IMR-90 (cell line): ENCODE data around the gene TMEM41A. TPM values are rescaled to one million over a fixed set of nuclear protein-coding genes. Genes with fewer than 3 reads are reported as not detected.

Experiments used
- ATAC-seq: fragments of 200-7000 bp; cut with Tn5 transposase; 2 replicates; pipeline ENCODE4 v1.9.1; 2020; ENCODE audit warnings: low read depth, mild to moderate bottlenecking, moderate library complexity
- BruUV-seq: library from RNA; stranded (reverse); fragments of 400-500 nt; replicated peaks from 2 replicates; lab custom pipeline; 2021; lab: Mats Ljungman, UMichigan
- CTCF ChIA-PET: fragments of 300-600 bp; formaldehyde crosslinking; extraction: SDS; loops from one replicate; lab custom pipeline; 2021; ENCODE audit warnings: antibody characterized with exemption; lab: Yijun Ruan, JAX
- POLR2A ChIA-PET: fragments of 300-600 bp; sonication (Branson Sonifier 250); formaldehyde crosslinking; loops from one replicate; lab custom pipeline; 2022; ENCODE audit warnings: antibody characterized with exemption; ENCODE audit not compliant: unreplicated experiment; lab: Charles Lee
- DNase-seq: peaks from one replicate; pipeline ENCODE4 v3.0.0; 2013
- H2AFZ ChIP-seq: replicated peaks from 2 replicates; pipeline ENCODE3; 2013; ENCODE audit warnings: low read length, mild to moderate bottlenecking; ENCODE audit not compliant: poor library complexity
- H2AK5ac ChIP-seq: 2 replicates; pipeline ENCODE4 v1.6.1; 2013; ENCODE audit warnings: low read depth, low read length, inconsistent platforms
- H2AK9ac ChIP-seq: replicated peaks from 2 replicates; pipeline ENCODE3; 2013; ENCODE audit warnings: mild to moderate bottlenecking, low read depth, low read length, moderate library complexity; ENCODE audit not compliant: poor library complexity
- H2BK120ac ChIP-seq: 2 replicates; pipeline ENCODE4 v1.6.1; 2013; ENCODE audit warnings: low read depth, low read length, inconsistent platforms
- H2BK15ac ChIP-seq: 3 replicates; pipeline ENCODE4 v1.6.1; 2013; ENCODE audit warnings: low read depth, low read length, inconsistent platforms
- H2BK20ac ChIP-seq: 2 replicates; pipeline ENCODE4 v1.6.1; 2013; ENCODE audit warnings: low read depth, mild to moderate bottlenecking, inconsistent platforms, low read length, moderate library complexity
- H2BK5ac ChIP-seq: 2 replicates; pipeline ENCODE4 v1.6.1; 2013; ENCODE audit warnings: mild to moderate bottlenecking, low read depth, low read length, inconsistent platforms; ENCODE audit not compliant: poor library complexity, severe bottlenecking
- H3K14ac ChIP-seq: replicated peaks from 2 replicates; pipeline ENCODE4 v1.6.1; 2013; ENCODE audit warnings: low read depth, low read length, inconsistent platforms
- H3K18ac ChIP-seq: 2 replicates; pipeline ENCODE4 v1.6.1; 2013; ENCODE audit warnings: low read depth, low read length, control low read depth
- H3K23ac ChIP-seq: 2 replicates; pipeline ENCODE4 v1.6.1; 2013; ENCODE audit warnings: low read depth, low read length, inconsistent platforms
- H3K27ac ChIP-seq: 2 replicates; pipeline ENCODE4 v1.5.1; 2013; ENCODE audit warnings: mild to moderate bottlenecking, control low read depth, low read length; ENCODE audit not compliant: insufficient read depth
- H3K27me3 ChIP-seq: 2 replicates; pipeline ENCODE4 v1.6.1; 2013; ENCODE audit warnings: low read length; ENCODE audit not compliant: control insufficient read depth, insufficient read depth
- H3K36me3 ChIP-seq: 2 replicates; pipeline ENCODE4 v1.6.1; 2013; ENCODE audit warnings: low read length, mixed read lengths; ENCODE audit not compliant: control insufficient read depth, insufficient read depth
- H3K4ac ChIP-seq: 2 replicates; pipeline ENCODE4 v1.6.1; 2013; ENCODE audit warnings: low read depth, low read length, inconsistent platforms
- H3K4me1 ChIP-seq: 2 replicates; pipeline ENCODE4 v1.6.1; 2013; ENCODE audit warnings: low read length, mixed read lengths; ENCODE audit not compliant: control insufficient read depth, insufficient read depth
- H3K4me2 ChIP-seq: 2 replicates; pipeline ENCODE4 v1.6.1; 2013; ENCODE audit warnings: low read depth, mild to moderate bottlenecking, control low read depth, low read length, moderate library complexity
- H3K4me3 ChIP-seq: 2 replicates; pipeline ENCODE4 v1.5.1; 2013; ENCODE audit warnings: low read depth, mild to moderate bottlenecking, control low read depth, low read length, moderate library complexity; ENCODE audit not compliant: insufficient read depth
- H3K56ac ChIP-seq: 2 replicates; pipeline ENCODE4 v1.6.1; 2013; ENCODE audit warnings: low read length, inconsistent platforms; ENCODE audit not compliant: insufficient read depth; ENCODE audit errors: extremely low read depth
- H3K79me1 ChIP-seq, 2 experiments: 2 replicates each; pipeline ENCODE4 v1.6.1; 2013; ENCODE audit warnings: low read length in 2 of 2, inconsistent platforms in 1 of 2, low read depth in 1 of 2
- H3K9ac ChIP-seq: 2 replicates; pipeline ENCODE4 v1.6.1; 2013; ENCODE audit warnings: low read depth, low read length, control low read depth
- H3K9me1 ChIP-seq: 2 replicates; pipeline ENCODE4 v1.6.1; 2013; ENCODE audit warnings: low read length, inconsistent platforms; ENCODE audit not compliant: insufficient read depth
- H3K9me3 ChIP-seq: 2 replicates; pipeline ENCODE4 v1.6.1; 2013; ENCODE audit warnings: low read length; ENCODE audit not compliant: control insufficient read depth, insufficient read depth
- H4K20me1 ChIP-seq: 2 replicates; pipeline ENCODE4 v1.6.1; 2013; ENCODE audit warnings: low read length, inconsistent platforms; ENCODE audit not compliant: insufficient read depth
- H4K5ac ChIP-seq: 2 replicates; pipeline ENCODE4 v1.6.1; 2013; ENCODE audit warnings: mild to moderate bottlenecking, low read depth, low read length, control low read depth
- H4K8ac ChIP-seq, 2 experiments: 2 replicates each; pipeline ENCODE4 v1.6.1; 2013; ENCODE audit warnings: low read depth in 2 of 2, low read length in 2 of 2, control low read depth in 1 of 2, inconsistent platforms in 1 of 2
- H4K91ac ChIP-seq: 2 replicates; pipeline ENCODE4 v1.6.1; 2013; ENCODE audit warnings: low read depth, low read length, inconsistent platforms; ENCODE audit not compliant: insufficient read depth
- CEBPB ChIP-seq: IDR thresholded peaks from 2 replicates; pipeline ENCODE4 v1.6.1; 2012; ENCODE audit warnings: low read depth, low read length, improper control_type of control experiment
- CHD1 ChIP-seq: IDR thresholded peaks from 2 replicates; pipeline ENCODE4 v1.6.1; 2012; ENCODE audit warnings: low read depth, low read length, improper control_type of control experiment
- FOS ChIP-seq: fragments of 150-350 bp; IDR thresholded peaks from 2 replicates; pipeline ENCODE4 v1.6.1; 2016; ENCODE audit warnings: low read depth, low read length
- MAFK ChIP-seq: IDR thresholded peaks from 2 replicates; pipeline ENCODE4 v1.6.1; 2012; ENCODE audit warnings: low read depth, low read length, improper control_type of control experiment
- MAZ ChIP-seq: IDR thresholded peaks from 2 replicates; pipeline ENCODE4 v1.6.1; 2012; ENCODE audit warnings: low read depth, mild to moderate bottlenecking, low read length, improper control_type of control experiment, moderate library complexity, borderline replicate concordance
- MXI1 ChIP-seq: IDR thresholded peaks from 2 replicates; pipeline ENCODE4 v1.6.1; 2012; ENCODE audit warnings: low read depth, mild to moderate bottlenecking, low read length, moderate library complexity, borderline replicate concordance
- NFE2L2 ChIP-seq: fragments of 150-350 bp; IDR thresholded peaks from 2 replicates; pipeline ENCODE4 v1.6.1; 2016; ENCODE audit warnings: low read depth, mild to moderate bottlenecking, low read length
- POLR2A ChIP-seq: IDR thresholded peaks from 2 replicates; pipeline ENCODE4 v1.6.1; 2012; ENCODE audit warnings: mild to moderate bottlenecking, low read depth, low read length
- RCOR1 ChIP-seq: IDR thresholded peaks from 2 replicates; pipeline ENCODE4 v1.6.1; 2012; ENCODE audit warnings: mild to moderate bottlenecking, low read length, improper control_type of control experiment; ENCODE audit not compliant: insufficient replicate concordance
- RFX5 ChIP-seq: IDR thresholded peaks from 2 replicates; pipeline ENCODE4 v1.8.0; 2012; ENCODE audit warnings: low read depth, mild to moderate bottlenecking, low read length, moderate library complexity
- SMC3 ChIP-seq: fragments of 150-350 bp; IDR thresholded peaks from 2 replicates; pipeline ENCODE4 v1.6.1; 2016; ENCODE audit warnings: low read depth, mild to moderate bottlenecking, antibody characterized with exemption, low read length, moderate library complexity
- USF2 ChIP-seq: fragments of 150-350 bp; IDR thresholded peaks from 2 replicates; pipeline ENCODE4 v1.6.1; 2017; ENCODE audit warnings: mild to moderate bottlenecking, antibody characterized with exemption, low read length, low read depth
- WGBS, 2 experiments: methylation state at CpG; one replicate each; pipeline versions ENCODE4 v1.1.5 to v1.1.7; 2013; ENCODE audit warnings: missing lambda C conversion rate in 2 of 2; ENCODE audit not compliant: insufficient read length in 1 of 2; ENCODE audit errors: extremely low coverage in 2 of 2; 5-methylcytosine and 5-hydroxymethylcytosine counted together
- dilution Hi-C: fragments of 300-500 bp; cut with HindIII; formaldehyde crosslinking; loops from one replicate; pipeline ENCODE4 v1.14.3; 2018; ENCODE audit warnings: low sequenced_read_pairs; ENCODE audit not compliant: unreplicated experiment
- in situ Hi-C: fragments of 300-500 bp; cut with MboI; formaldehyde crosslinking; loops from 3 replicates; pipeline ENCODE4 v1.14.3; 2019; ENCODE audit warnings: low sequenced_read_pairs, inconsistent platforms, mixed read lengths
- intact Hi-C: fragments of 100-400 bp; cut with micrococcal nuclease; formaldehyde crosslinking; loops from 2 replicates; pipeline ENCODE4 v1.10.0; 2022
- polyA plus RNA-seq, 3 experiments: library from polyadenylated mRNA; depleted of rRNA; stranded (reverse); fragments of >200 nt; gene quantifications; 2 replicates each; pipeline ENCODE4 v1.2.3, GENCODE V29; 2012; ENCODE audit warnings: low replicate concordance in 1 of 3
- total RNA-seq: library from RNA; depleted of rRNA; stranded (reverse); fragments of >200 nt; gene quantifications from 2 replicates; pipeline ENCODE4 v1.2.3, GENCODE V29; 2012
- TF ChIP-seq, protein P1 (sequence below): conservative IDR thresholded peaks from 2 replicates; pipeline ENCODE4 v1.5.1; 2012; ENCODE audit warnings: mild to moderate bottlenecking, low read depth, low read length, improper control_type of control experiment

The TMEM41A gene
- total and polyA plus RNA-seq, 2 of the 4 experiments (the other 2 are of a cell fraction) = 10.6 to 12.5 TPM

DNA sequence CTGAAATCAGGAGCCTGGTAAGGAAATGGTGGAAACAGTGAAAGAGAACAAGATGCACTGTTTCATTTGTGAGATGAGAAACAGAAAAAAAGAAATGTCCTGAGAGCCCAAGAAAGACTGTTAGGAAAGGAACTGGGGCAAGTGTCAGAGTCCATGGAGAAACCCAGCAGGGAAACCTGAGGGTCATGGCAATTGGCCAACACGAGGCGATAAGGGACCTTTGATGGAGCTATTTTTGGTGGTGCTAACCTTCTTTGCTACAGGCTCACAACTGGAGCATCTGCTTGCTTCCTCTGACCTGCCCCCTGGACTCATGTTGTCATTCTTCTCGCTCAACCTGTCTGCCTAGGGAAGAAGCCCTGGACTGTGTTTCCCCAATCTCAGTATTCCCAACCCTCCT is 4.2 kb upstream of the TMEM41A start:
- ChIA-PET POLR2A (no interaction called here), CTCF (no interaction called here)
- Histone ChIP-seq H3K9me1 (no peaks in the 10 kb centered on the region), H3K4me3 (no peak overlapping the region), H3K4me1 (no peaks in the 10 kb centered on the region), H2BK15ac (no peak overlapping the region), H3K14ac (no peak overlapping the region), H3K4me2 (no peak overlapping the region), H4K20me1 (no peaks in the 10 kb centered on the region), H4K5ac (no peak overlapping the region), H3K27me3 (peaks cover 16% of the 10 kb centered on the region), H2BK20ac (no peak overlapping the region), H3K18ac (no peak overlapping the region), H2AK5ac (no peak overlapping the region), H3K9me3 (no peaks in the 10 kb centered on the region), H3K23ac (no peak overlapping the region), H2AFZ (no peak overlapping the region), H3K9ac (no peak overlapping the region), H3K56ac (no peak overlapping the region), H3K27ac (no peak overlapping the region), H4K8ac (no peak overlapping the region), H2BK120ac (no peak overlapping the region), H4K91ac (no peak overlapping the region), H2BK5ac (no peak overlapping the region), H3K4ac (no peak overlapping the region), H3K36me3 (no peaks in the 10 kb centered on the region), H2AK9ac (no peak overlapping the region), H3K79me1 (no peaks in the 10 kb centered on the region)
- WGBS, 2 experiments = no CpG with 5 or more reads among the region's 3 CpGs
- intact Hi-C loops (no loop called here), dilution Hi-C loops (no loop called here), in situ Hi-C loops (no loop called here)
- DNase-seq (no peak), ATAC-seq (no peak)
- no TSS peak for BruUV-seq
- no peak for TF ChIP-seq POLR2A
- TF ChIP-seq NFE2L2 = no peak
- TF ChIP-seq RFX5 = no peak
- TF ChIP-seq CEBPB = no peak
- TF ChIP-seq MAZ = no peak
- no peak for TF ChIP-seq CHD1
- no peak for TF ChIP-seq MXI1
- no peak for TF ChIP-seq RCOR1
- no peak for TF ChIP-seq MAFK
- TF ChIP-seq, protein P1, sequence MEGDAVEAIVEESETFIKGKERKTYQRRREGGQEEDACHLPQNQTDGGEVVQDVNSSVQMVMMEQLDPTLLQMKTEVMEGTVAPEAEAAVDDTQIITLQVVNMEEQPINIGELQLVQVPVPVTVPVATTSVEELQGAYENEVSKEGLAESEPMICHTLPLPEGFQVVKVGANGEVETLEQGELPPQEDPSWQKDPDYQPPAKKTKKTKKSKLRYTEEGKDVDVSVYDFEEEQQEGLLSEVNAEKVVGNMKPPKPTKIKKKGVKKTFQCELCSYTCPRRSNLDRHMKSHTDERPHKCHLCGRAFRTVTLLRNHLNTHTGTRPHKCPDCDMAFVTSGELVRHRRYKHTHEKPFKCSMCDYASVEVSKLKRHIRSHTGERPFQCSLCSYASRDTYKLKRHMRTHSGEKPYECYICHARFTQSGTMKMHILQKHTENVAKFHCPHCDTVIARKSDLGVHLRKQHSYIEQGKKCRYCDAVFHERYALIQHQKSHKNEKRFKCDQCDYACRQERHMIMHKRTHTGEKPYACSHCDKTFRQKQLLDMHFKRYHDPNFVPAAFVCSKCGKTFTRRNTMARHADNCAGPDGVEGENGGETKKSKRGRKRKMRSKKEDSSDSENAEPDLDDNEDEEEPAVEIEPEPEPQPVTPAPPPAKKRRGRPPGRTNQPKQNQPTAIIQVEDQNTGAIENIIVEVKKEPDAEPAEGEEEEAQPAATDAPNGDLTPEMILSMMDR = no peak
- no peak for TF ChIP-seq SMC3
- no peak for TF ChIP-seq FOS
- TF ChIP-seq USF2 = no peak
